ENCODE measurements around the gene THSD1. TPM values are rescaled to one million over a fixed set of nuclear protein-coding genes. Genes with fewer than 3 reads are reported as not detected.
"Not testable (repeated sequence)": the region's sequence is repeated elsewhere in the genome, so short reads cannot be mapped to it uniquely, and the experiment has no call there.

THSD1 gene
- total and polyA plus RNA-seq, 4 donors = 1.3 to 16.0 (median 6.6) TPM; not detected in 1

DNA sequence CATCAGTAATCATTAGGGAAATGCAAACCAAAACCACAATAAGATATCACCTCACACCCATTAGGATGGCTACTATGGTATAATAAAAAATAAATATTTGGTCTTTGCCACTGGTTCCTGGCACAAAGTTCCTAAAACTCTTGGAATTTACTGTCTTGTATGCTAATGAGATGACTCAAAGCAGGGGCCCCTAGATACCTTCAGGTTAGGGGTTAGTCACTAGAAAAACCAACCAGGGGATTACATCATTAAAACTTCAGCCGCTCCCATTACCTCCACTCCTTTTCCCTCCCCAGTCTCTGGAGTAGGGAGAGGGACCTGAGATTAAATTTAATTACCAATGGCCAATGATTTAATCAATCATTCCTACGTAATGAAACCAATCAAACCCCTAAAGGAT, 49.6 kb downstream of the THSD1 start:
- H3K27me3 ChIP-seq (ENCODE audit: control insufficient read depth in 1 of 2, insufficient read depth in 2 of 2, low read length in 1 of 2) = no peaks in the 10 kb centered on the region
- 79 to 84% methylated on average over 2 of the region's 2 CpGs for WGBS, 2 donors
- no peak overlapping the region for H3K27ac ChIP-seq (ENCODE audit: low read depth in 1 of 2, low read length in 2 of 2)
- no peaks in the 10 kb centered on the region for H3K9me3 ChIP-seq (ENCODE audit: control insufficient read depth, low read length)
- no peaks in the 10 kb centered on the region for H3K4me1 ChIP-seq (ENCODE audit: control insufficient read depth in 1 of 2, insufficient read depth in 2 of 2, low read length in 2 of 2)
- no peak for DNase-seq
- H3K4me3 ChIP-seq (ENCODE audit: low read length in 2 of 2) = no peak overlapping the region
- no peaks in the 10 kb centered on the region for H3K36me3 ChIP-seq (ENCODE audit: control insufficient read depth in 1 of 2, insufficient read depth in 2 of 2, low read length in 1 of 2)
- no peak for ATAC-seq (ENCODE audit: low FRiP score)
- intact Hi-C loops (cut with DNase I) = no loop called here

DNA sequence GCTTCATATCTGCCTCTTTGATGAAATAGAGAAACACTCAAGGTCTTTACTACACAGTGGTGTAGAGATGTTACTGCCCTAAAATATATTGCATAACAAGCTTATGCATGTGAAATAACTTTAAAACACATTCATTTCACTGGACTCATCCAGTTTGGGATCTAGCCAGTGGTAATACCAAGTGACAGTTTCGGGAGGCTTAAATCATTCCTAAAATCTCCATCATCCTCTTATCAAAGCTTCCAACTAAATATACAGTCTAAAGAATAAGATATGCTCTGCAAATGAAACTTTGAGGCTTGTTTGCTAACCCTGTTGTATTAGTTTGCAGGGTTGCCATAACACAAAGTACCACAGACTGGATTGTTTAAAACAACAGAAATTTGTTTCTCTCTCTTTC, 52.8 kb downstream of the THSD1 start:
- Histone ChIP-seq H3K4me1 (ENCODE audit: control insufficient read depth in 1 of 2, insufficient read depth in 2 of 2, low read length in 2 of 2) (no peaks in the 10 kb centered on the region), H3K27me3 (ENCODE audit: control insufficient read depth in 1 of 2, insufficient read depth in 2 of 2, low read length in 1 of 2) (no peaks in the 10 kb centered on the region), H3K4me3 (ENCODE audit: low read length in 2 of 2) (no peak overlapping the region), H3K36me3 (ENCODE audit: control insufficient read depth in 1 of 2, insufficient read depth in 2 of 2, low read length in 1 of 2) (no peaks in the 10 kb centered on the region), H3K9me3 (ENCODE audit: control insufficient read depth, low read length) (no peaks in the 10 kb centered on the region), H3K27ac (ENCODE audit: low read depth in 1 of 2, low read length in 2 of 2) (no peak overlapping the region)
- 25 to 31% methylated on average over 1 of the region's 1 CpG for WGBS, 2 donors
- intact Hi-C loops (cut with DNase I) = no loop called here
- DNase-seq = no peak
- no peak for ATAC-seq (ENCODE audit: low FRiP score)

- DNase-seq (no peak), ATAC-seq (ENCODE audit: low FRiP score) (no peak)
- no peaks in the 10 kb centered on the region for H3K9me3 ChIP-seq (ENCODE audit: control insufficient read depth, low read length)
- 77 to 79% methylated on average over 6 of the region's 6 CpGs for WGBS, 2 donors
- H3K4me3 ChIP-seq (ENCODE audit: low read length in 2 of 2) = no peak overlapping the region
- no peaks in the 10 kb centered on the region for H3K36me3 ChIP-seq (ENCODE audit: control insufficient read depth in 1 of 2, insufficient read depth in 2 of 2, low read length in 1 of 2)
- no peaks in the 10 kb centered on the region for H3K4me1 ChIP-seq (ENCODE audit: control insufficient read depth in 1 of 2, insufficient read depth in 2 of 2, low read length in 2 of 2)
- intact Hi-C loops (cut with DNase I) = no loop called here
- no peaks in the 10 kb centered on the region for H3K27me3 ChIP-seq (ENCODE audit: control insufficient read depth in 1 of 2, insufficient read depth in 2 of 2, low read length in 1 of 2)
- H3K27ac ChIP-seq (ENCODE audit: low read depth in 1 of 2, low read length in 2 of 2) = no peak overlapping the region
Measured at GRCh38 chr13:52348983-52349780, 56.8 kb downstream of the THSD1 start.

DNA sequence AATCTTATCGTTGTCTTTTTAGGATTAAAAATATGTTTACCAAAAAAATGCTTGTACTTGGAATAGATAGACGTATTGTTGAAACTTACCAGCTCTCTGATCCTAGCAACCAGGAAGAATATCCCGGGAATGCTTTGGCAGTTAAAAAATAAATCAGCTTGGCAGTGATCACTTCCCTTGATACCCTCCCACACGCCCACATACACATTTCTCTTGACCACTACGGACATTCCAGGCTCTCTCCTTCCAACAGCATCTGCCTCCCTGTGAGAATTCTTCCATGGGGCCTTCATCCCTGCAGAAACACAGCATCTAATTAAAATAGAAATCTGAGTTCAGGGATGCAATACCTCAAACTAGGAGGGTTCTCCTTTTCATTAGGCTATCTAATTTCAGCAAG, 57.9 kb downstream of the THSD1 start:
- Histone ChIP-seq H3K4me1 (ENCODE audit: control insufficient read depth in 1 of 2, insufficient read depth in 2 of 2, low read length in 2 of 2) (no peaks in the 10 kb centered on the region), H3K27me3 (ENCODE audit: control insufficient read depth in 1 of 2, insufficient read depth in 2 of 2, low read length in 1 of 2) (no peaks in the 10 kb centered on the region), H3K4me3 (ENCODE audit: low read length in 2 of 2) (no peak overlapping the region), H3K36me3 (ENCODE audit: control insufficient read depth in 1 of 2, insufficient read depth in 2 of 2, low read length in 1 of 2) (no peaks in the 10 kb centered on the region), H3K27ac (ENCODE audit: low read depth in 1 of 2, low read length in 2 of 2) (no peak overlapping the region), H3K9me3 (ENCODE audit: control insufficient read depth, low read length) (no peaks in the 10 kb centered on the region)
- DNase-seq = no peak
- 23 to 25% methylated on average over 5 of the region's 5 CpGs for WGBS, 2 donors
- no peak for ATAC-seq (ENCODE audit: low FRiP score)
- intact Hi-C loops (cut with DNase I) = no loop called here

DNA sequence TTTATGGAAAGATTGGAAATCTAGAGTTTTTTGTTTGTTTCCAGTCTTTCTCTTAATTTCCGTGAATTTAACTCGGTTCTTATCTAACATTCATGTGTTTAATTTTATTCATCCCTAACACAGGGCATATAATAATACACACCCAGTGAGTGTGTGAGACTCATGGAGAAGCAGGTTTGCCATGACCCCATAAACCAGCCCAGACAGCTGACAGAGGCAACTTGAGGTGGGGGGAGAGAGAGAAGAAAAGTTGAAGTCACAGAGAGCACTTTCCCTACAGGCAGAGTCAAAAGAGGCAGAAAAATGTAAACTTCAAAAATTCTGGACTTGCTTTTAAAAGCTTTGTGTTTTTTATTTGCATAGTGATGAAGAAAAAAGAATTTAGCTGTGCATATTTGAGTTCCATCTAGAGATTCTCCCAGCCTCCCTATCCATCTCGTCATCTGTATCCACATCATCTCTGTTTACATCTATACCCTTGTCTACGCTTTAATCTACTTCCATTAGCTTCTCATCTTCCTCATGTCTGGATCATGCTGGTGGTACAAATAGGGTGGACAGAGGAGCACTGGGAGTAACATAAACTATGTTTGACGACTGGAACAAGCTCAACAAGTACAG, 60.2 kb downstream of the THSD1 start:
- H3K27me3 ChIP-seq (ENCODE audit: control insufficient read depth in 1 of 2, insufficient read depth in 2 of 2, low read length in 1 of 2) = no peaks in the 10 kb centered on the region
- no peak overlapping the region for H3K4me3 ChIP-seq (ENCODE audit: low read length in 2 of 2)
- H3K36me3 ChIP-seq (ENCODE audit: control insufficient read depth in 1 of 2, insufficient read depth in 2 of 2, low read length in 1 of 2) = no peaks in the 10 kb centered on the region
- H3K27ac ChIP-seq (ENCODE audit: low read depth in 1 of 2, low read length in 2 of 2) = no peak overlapping the region
- no peaks in the 10 kb centered on the region for H3K4me1 ChIP-seq (ENCODE audit: control insufficient read depth in 1 of 2, insufficient read depth in 2 of 2, low read length in 2 of 2)
- no peaks in the 10 kb centered on the region for H3K9me3 ChIP-seq (ENCODE audit: control insufficient read depth, low read length)
- no peak for ATAC-seq (ENCODE audit: low FRiP score)
- 52 to 56% methylated on average over 5 of the region's 5 CpGs for WGBS, 2 donors
- intact Hi-C loops (cut with DNase I) = no loop called here
- DNase-seq = no peak

DNA sequence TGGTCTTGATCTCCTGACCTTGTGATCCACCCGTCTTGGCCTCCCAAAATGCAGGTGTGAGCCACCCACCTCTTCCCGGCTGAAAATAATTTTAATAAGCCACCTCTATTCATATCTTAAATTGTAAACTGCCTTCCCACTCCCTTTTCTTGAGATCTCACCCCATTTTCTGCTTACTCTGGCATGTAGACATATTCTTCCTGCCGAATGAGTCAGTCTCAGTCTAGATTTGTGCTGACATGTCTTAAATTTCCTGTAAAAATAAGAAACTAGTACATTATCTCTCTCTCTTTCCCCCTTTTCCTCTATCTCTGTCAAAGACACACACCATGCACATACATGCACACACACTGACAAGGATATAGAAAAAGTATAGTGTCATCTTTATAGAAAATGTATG, 60.9 kb downstream of the THSD1 start:
- DNase-seq (no peak), ATAC-seq (ENCODE audit: low FRiP score) (peak; percentile 48)
- Histone ChIP-seq H3K27ac (ENCODE audit: low read depth in 1 of 2, low read length in 2 of 2) (no peak overlapping the region), H3K27me3 (ENCODE audit: control insufficient read depth in 1 of 2, insufficient read depth in 2 of 2, low read length in 1 of 2) (no peaks in the 10 kb centered on the region), H3K36me3 (ENCODE audit: control insufficient read depth in 1 of 2, insufficient read depth in 2 of 2, low read length in 1 of 2) (no peaks in the 10 kb centered on the region), H3K4me1 (ENCODE audit: control insufficient read depth in 1 of 2, insufficient read depth in 2 of 2, low read length in 2 of 2) (no peaks in the 10 kb centered on the region), H3K4me3 (ENCODE audit: low read length in 2 of 2) (no peak overlapping the region), H3K9me3 (ENCODE audit: control insufficient read depth, low read length) (no peaks in the 10 kb centered on the region)
- intact Hi-C loops (cut with DNase I) = no loop called here
- 24 to 31% methylated on average over 3 of the region's 3 CpGs for WGBS, 2 donors

DNA sequence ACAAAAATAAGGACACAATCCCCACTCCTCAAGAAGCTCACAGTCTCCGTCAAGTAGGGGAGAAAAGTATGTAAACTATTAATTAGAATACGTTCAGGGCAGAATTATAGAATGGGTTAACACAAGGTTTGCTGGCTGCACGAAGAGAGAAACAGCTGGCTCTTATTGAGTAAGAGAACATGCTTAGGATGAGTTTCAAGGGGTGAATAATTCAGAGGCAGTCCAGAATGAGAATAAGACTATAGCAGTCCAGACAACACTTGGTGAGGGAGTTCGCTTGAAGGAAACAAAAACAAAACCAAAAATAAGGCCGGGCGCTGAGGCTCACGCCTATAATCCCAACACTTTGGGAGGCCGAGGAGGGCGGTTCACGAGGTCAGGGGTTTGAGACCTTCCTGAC, 61.9 kb downstream of the THSD1 start:
- no peak overlapping the region for H3K4me3 ChIP-seq (ENCODE audit: low read length in 2 of 2)
- ATAC-seq (ENCODE audit: low FRiP score) = no peak

DNA sequence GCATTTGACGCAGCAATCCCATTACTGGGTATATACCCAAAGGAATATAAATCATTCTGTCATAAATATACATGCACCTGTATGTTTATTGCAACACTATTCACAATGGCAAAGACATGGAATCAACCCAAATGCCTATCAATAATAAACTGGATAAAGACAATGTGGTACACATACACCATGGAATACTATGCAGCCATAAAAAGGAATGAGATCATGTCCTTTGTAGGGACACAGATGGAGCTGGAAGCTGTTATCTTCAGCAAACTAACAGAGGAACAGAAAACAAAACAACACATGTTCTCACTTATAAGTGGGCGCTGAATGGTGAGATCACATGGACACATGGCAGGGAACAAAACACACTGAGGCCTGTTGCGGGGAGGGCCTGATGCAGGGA, 63.8 kb downstream of the THSD1 start:
- H3K4me3 ChIP-seq (ENCODE audit: low read length in 2 of 2); ATAC-seq (ENCODE audit: low FRiP score); H3K27ac ChIP-seq (ENCODE audit: low read depth in 1 of 2, low read length in 2 of 2); H3K27me3 ChIP-seq (ENCODE audit: control insufficient read depth in 1 of 2, insufficient read depth in 2 of 2, low read length in 1 of 2); H3K4me1 ChIP-seq (ENCODE audit: control insufficient read depth in 1 of 2, insufficient read depth in 2 of 2, low read length in 2 of 2); DNase-seq; intact Hi-C loops (cut with DNase I); H3K9me3 ChIP-seq (ENCODE audit: control insufficient read depth, low read length); H3K36me3 ChIP-seq (ENCODE audit: control insufficient read depth in 1 of 2, insufficient read depth in 2 of 2, low read length in 1 of 2): not testable (repeated sequence)
- 89 to 90% methylated on average over 3 of the region's 3 CpGs for WGBS, 2 donors

More for the DNA sequence above, 61.9 kb downstream of the THSD1 start:
- no peak for DNase-seq
- 86% methylated on average over 10 of the region's 10 CpGs for WGBS, 2 donors
- no peaks in the 10 kb centered on the region for H3K36me3 ChIP-seq (ENCODE audit: control insufficient read depth in 1 of 2, insufficient read depth in 2 of 2, low read length in 1 of 2)
- intact Hi-C loops (cut with DNase I) = no loop called here
- no peaks in the 10 kb centered on the region for H3K27me3 ChIP-seq (ENCODE audit: control insufficient read depth in 1 of 2, insufficient read depth in 2 of 2, low read length in 1 of 2)
- no peak overlapping the region for H3K27ac ChIP-seq (ENCODE audit: low read depth in 1 of 2, low read length in 2 of 2)
- no peaks in the 10 kb centered on the region for H3K4me1 ChIP-seq (ENCODE audit: control insufficient read depth in 1 of 2, insufficient read depth in 2 of 2, low read length in 2 of 2)
- no peaks in the 10 kb centered on the region for H3K9me3 ChIP-seq (ENCODE audit: control insufficient read depth, low read length)

DNA sequence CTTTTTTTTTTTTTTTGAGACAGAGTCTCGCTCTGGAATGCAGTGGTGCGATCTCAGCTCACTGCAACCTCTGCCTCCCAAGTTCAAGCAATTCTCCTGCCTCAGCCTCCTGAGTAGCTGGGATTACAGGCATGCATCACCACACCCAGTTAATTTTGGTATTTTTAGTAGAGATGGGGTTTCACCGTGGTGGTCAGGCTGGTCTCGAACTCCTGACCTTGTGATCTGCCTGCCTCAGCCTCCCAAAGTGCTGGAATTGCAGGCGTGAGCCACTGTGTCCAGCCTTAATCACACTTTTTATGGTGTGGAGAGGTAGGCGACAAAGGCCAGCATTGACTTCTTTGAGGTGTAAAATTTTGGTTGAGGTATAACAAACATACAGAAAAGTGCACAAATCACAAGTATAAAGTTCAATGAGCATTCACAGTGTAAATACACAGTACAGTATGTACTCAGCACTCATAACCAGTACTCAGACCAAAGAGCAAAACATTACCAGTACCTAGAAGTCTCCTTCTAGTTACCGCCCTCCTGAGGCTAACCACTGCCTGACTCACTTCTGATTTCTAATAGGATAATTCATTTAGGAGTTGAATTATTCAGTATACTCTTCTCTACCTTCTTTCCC, 68.0 kb downstream of the THSD1 start:
- H3K4me3 ChIP-seq (ENCODE audit: low read length in 2 of 2); H3K27me3 ChIP-seq (ENCODE audit: control insufficient read depth in 1 of 2, insufficient read depth in 2 of 2, low read length in 1 of 2); ATAC-seq (ENCODE audit: low FRiP score); H3K27ac ChIP-seq (ENCODE audit: low read depth in 1 of 2, low read length in 2 of 2); H3K36me3 ChIP-seq (ENCODE audit: control insufficient read depth in 1 of 2, insufficient read depth in 2 of 2, low read length in 1 of 2); DNase-seq; H3K4me1 ChIP-seq (ENCODE audit: control insufficient read depth in 1 of 2, insufficient read depth in 2 of 2, low read length in 2 of 2); intact Hi-C loops (cut with DNase I); H3K9me3 ChIP-seq (ENCODE audit: control insufficient read depth, low read length): not testable (repeated sequence)
- 72 to 73% methylated on average over 7 of the region's 7 CpGs for WGBS, 2 donors

Measured in aorta (tissue), 5 donors.